ENCODE results near the gene ARHGAP28.

- TF ChIP-seq CTCF (IDR thresholded peaks at IDR 0.05) (no peak), POLR2A (IDR thresholded peaks at IDR 0.05) (no peak)
Measured at GRCh38 chr18:6682437-6683111, 46.9 kb upstream of the ARHGAP28 start.

Data from vagina (tissue), 2 donors.